IMR-90 (cell line): Measurements from ENCODE around the gene ADARB2. TPM values are rescaled to one million over a fixed set of nuclear protein-coding genes. Genes with fewer than 3 reads are reported as not detected.

Experiments
- ATAC-seq: fragments of 200-7000 bp; cut with Tn5 transposase; 2 replicates; pipeline ENCODE4 v1.9.1; 2020; ENCODE audit warnings: low read depth, mild to moderate bottlenecking, moderate library complexity
- BruUV-seq: library from RNA; stranded (reverse); fragments of 400-500 nt; replicated peaks from 2 replicates; lab custom pipeline; 2021; lab: Mats Ljungman, UMichigan
- CTCF ChIA-PET: fragments of 300-600 bp; formaldehyde crosslinking; extraction: SDS; loops from one replicate; lab custom pipeline; 2021; ENCODE audit warnings: antibody characterized with exemption; lab: Yijun Ruan, JAX
- POLR2A ChIA-PET: fragments of 300-600 bp; sonication (Branson Sonifier 250); formaldehyde crosslinking; loops from one replicate; lab custom pipeline; 2022; ENCODE audit warnings: antibody characterized with exemption; ENCODE audit not compliant: unreplicated experiment; lab: Charles Lee
- DNase-seq: peaks from one replicate; pipeline ENCODE4 v3.0.0; 2013
- H2AFZ ChIP-seq: replicated peaks from 2 replicates; pipeline ENCODE3; 2013; ENCODE audit warnings: low read length, mild to moderate bottlenecking; ENCODE audit not compliant: poor library complexity
- H2AK5ac ChIP-seq: 2 replicates; pipeline ENCODE4 v1.6.1; 2013; ENCODE audit warnings: low read depth, low read length, inconsistent platforms
- H2AK9ac ChIP-seq: replicated peaks from 2 replicates; pipeline ENCODE3; 2013; ENCODE audit warnings: mild to moderate bottlenecking, low read depth, low read length, moderate library complexity; ENCODE audit not compliant: poor library complexity
- H2BK120ac ChIP-seq: 2 replicates; pipeline ENCODE4 v1.6.1; 2013; ENCODE audit warnings: low read depth, low read length, inconsistent platforms
- H2BK15ac ChIP-seq: 3 replicates; pipeline ENCODE4 v1.6.1; 2013; ENCODE audit warnings: low read depth, low read length, inconsistent platforms
- H2BK20ac ChIP-seq: 2 replicates; pipeline ENCODE4 v1.6.1; 2013; ENCODE audit warnings: low read depth, mild to moderate bottlenecking, inconsistent platforms, low read length, moderate library complexity
- H2BK5ac ChIP-seq: 2 replicates; pipeline ENCODE4 v1.6.1; 2013; ENCODE audit warnings: mild to moderate bottlenecking, low read depth, low read length, inconsistent platforms; ENCODE audit not compliant: poor library complexity, severe bottlenecking
- H3K14ac ChIP-seq: replicated peaks from 2 replicates; pipeline ENCODE4 v1.6.1; 2013; ENCODE audit warnings: low read depth, low read length, inconsistent platforms
- H3K18ac ChIP-seq: 2 replicates; pipeline ENCODE4 v1.6.1; 2013; ENCODE audit warnings: low read depth, low read length, control low read depth
- H3K23ac ChIP-seq: 2 replicates; pipeline ENCODE4 v1.6.1; 2013; ENCODE audit warnings: low read depth, low read length, inconsistent platforms
- H3K27ac ChIP-seq: 2 replicates; pipeline ENCODE4 v1.5.1; 2013; ENCODE audit warnings: mild to moderate bottlenecking, control low read depth, low read length; ENCODE audit not compliant: insufficient read depth
- H3K27me3 ChIP-seq: 2 replicates; pipeline ENCODE4 v1.6.1; 2013; ENCODE audit warnings: low read length; ENCODE audit not compliant: control insufficient read depth, insufficient read depth
- H3K36me3 ChIP-seq: 2 replicates; pipeline ENCODE4 v1.6.1; 2013; ENCODE audit warnings: low read length, mixed read lengths; ENCODE audit not compliant: control insufficient read depth, insufficient read depth
- H3K4ac ChIP-seq: 2 replicates; pipeline ENCODE4 v1.6.1; 2013; ENCODE audit warnings: low read depth, low read length, inconsistent platforms
- H3K4me1 ChIP-seq: 2 replicates; pipeline ENCODE4 v1.6.1; 2013; ENCODE audit warnings: low read length, mixed read lengths; ENCODE audit not compliant: control insufficient read depth, insufficient read depth
- H3K4me2 ChIP-seq: 2 replicates; pipeline ENCODE4 v1.6.1; 2013; ENCODE audit warnings: low read depth, mild to moderate bottlenecking, control low read depth, low read length, moderate library complexity
- H3K4me3 ChIP-seq: 2 replicates; pipeline ENCODE4 v1.5.1; 2013; ENCODE audit warnings: low read depth, mild to moderate bottlenecking, control low read depth, low read length, moderate library complexity; ENCODE audit not compliant: insufficient read depth
- H3K56ac ChIP-seq: 2 replicates; pipeline ENCODE4 v1.6.1; 2013; ENCODE audit warnings: low read length, inconsistent platforms; ENCODE audit not compliant: insufficient read depth; ENCODE audit errors: extremely low read depth
- H3K79me1 ChIP-seq, 2 experiments: 2 replicates each; pipeline ENCODE4 v1.6.1; 2013; ENCODE audit warnings: low read length in 2 of 2, inconsistent platforms in 1 of 2, low read depth in 1 of 2
- H3K9ac ChIP-seq: 2 replicates; pipeline ENCODE4 v1.6.1; 2013; ENCODE audit warnings: low read depth, low read length, control low read depth
- H3K9me1 ChIP-seq: 2 replicates; pipeline ENCODE4 v1.6.1; 2013; ENCODE audit warnings: low read length, inconsistent platforms; ENCODE audit not compliant: insufficient read depth
- H3K9me3 ChIP-seq: 2 replicates; pipeline ENCODE4 v1.6.1; 2013; ENCODE audit warnings: low read length; ENCODE audit not compliant: control insufficient read depth, insufficient read depth
- H4K20me1 ChIP-seq: 2 replicates; pipeline ENCODE4 v1.6.1; 2013; ENCODE audit warnings: low read length, inconsistent platforms; ENCODE audit not compliant: insufficient read depth
- H4K5ac ChIP-seq: 2 replicates; pipeline ENCODE4 v1.6.1; 2013; ENCODE audit warnings: mild to moderate bottlenecking, low read depth, low read length, control low read depth
- H4K8ac ChIP-seq, 2 experiments: 2 replicates each; pipeline ENCODE4 v1.6.1; 2013; ENCODE audit warnings: low read depth in 2 of 2, low read length in 2 of 2, control low read depth in 1 of 2, inconsistent platforms in 1 of 2
- H4K91ac ChIP-seq: 2 replicates; pipeline ENCODE4 v1.6.1; 2013; ENCODE audit warnings: low read depth, low read length, inconsistent platforms; ENCODE audit not compliant: insufficient read depth
- CHD1 ChIP-seq: IDR thresholded peaks from 2 replicates; pipeline ENCODE4 v1.6.1; 2012; ENCODE audit warnings: low read depth, low read length, improper control_type of control experiment
- FOS ChIP-seq: fragments of 150-350 bp; IDR thresholded peaks from 2 replicates; pipeline ENCODE4 v1.6.1; 2016; ENCODE audit warnings: low read depth, low read length
- MAZ ChIP-seq: IDR thresholded peaks from 2 replicates; pipeline ENCODE4 v1.6.1; 2012; ENCODE audit warnings: low read depth, mild to moderate bottlenecking, low read length, improper control_type of control experiment, moderate library complexity, borderline replicate concordance
- RAD21 ChIP-seq: IDR thresholded peaks from 2 replicates; pipeline ENCODE4 v1.6.1; 2012; ENCODE audit warnings: low read length, improper control_type of control experiment
- RFX5 ChIP-seq: IDR thresholded peaks from 2 replicates; pipeline ENCODE4 v1.8.0; 2012; ENCODE audit warnings: low read depth, mild to moderate bottlenecking, low read length, moderate library complexity
- WGBS, 2 experiments: methylation state at CpG; one replicate each; pipeline versions ENCODE4 v1.1.5 to v1.1.7; 2013; ENCODE audit warnings: missing lambda C conversion rate in 2 of 2; ENCODE audit not compliant: insufficient read length in 1 of 2; ENCODE audit errors: extremely low coverage in 2 of 2; 5-methylcytosine and 5-hydroxymethylcytosine counted together
- dilution Hi-C: fragments of 300-500 bp; cut with HindIII; formaldehyde crosslinking; loops from one replicate; pipeline ENCODE4 v1.14.3; 2018; ENCODE audit warnings: low sequenced_read_pairs; ENCODE audit not compliant: unreplicated experiment
- in situ Hi-C: fragments of 300-500 bp; cut with MboI; formaldehyde crosslinking; loops from 3 replicates; pipeline ENCODE4 v1.14.3; 2019; ENCODE audit warnings: low sequenced_read_pairs, inconsistent platforms, mixed read lengths
- intact Hi-C: fragments of 100-400 bp; cut with micrococcal nuclease; formaldehyde crosslinking; loops from 2 replicates; pipeline ENCODE4 v1.10.0; 2022
- polyA plus RNA-seq, 3 experiments: library from polyadenylated mRNA; depleted of rRNA; stranded (reverse); fragments of >200 nt; gene quantifications; 2 replicates each; pipeline ENCODE4 v1.2.3, GENCODE V29; 2012; ENCODE audit warnings: low replicate concordance in 1 of 3
- total RNA-seq: library from RNA; depleted of rRNA; stranded (reverse); fragments of >200 nt; gene quantifications from 2 replicates; pipeline ENCODE4 v1.2.3, GENCODE V29; 2012
- TF ChIP-seq, protein P1 (sequence below): fragments of 150-350 bp; IDR thresholded peaks from 2 replicates; pipeline ENCODE4 v1.6.1; 2017; ENCODE audit warnings: mild to moderate bottlenecking, antibody characterized with exemption, low read length, low read depth

ADARB2 gene
- total and polyA plus RNA-seq, 2 of the 4 experiments (the other 2 are of a cell fraction) = not detected

DNA sequence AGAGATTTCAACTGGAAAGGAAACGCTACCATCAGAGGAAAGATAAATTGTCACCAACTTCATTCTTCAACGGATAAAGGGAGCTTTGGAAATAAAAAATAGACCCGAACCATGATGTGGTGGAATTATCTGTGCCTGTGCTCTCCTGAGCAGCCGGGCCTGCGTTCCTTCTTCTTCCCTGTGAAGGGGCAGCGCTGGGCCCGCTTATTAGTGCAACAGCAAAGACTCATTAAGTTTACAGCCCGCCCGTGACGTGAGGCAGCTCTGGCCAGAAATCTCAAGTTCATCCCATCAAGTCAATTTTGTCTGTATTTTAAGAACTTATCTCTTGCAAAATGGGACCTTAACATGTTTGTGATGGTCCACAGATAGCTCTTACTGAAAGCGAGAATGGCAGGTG is 193.7 kb downstream of the ADARB2 start:
- Histone ChIP-seq H2BK20ac (no peak overlapping the region), H2AK9ac (no peak overlapping the region), H3K4me3 (no peak overlapping the region), H3K4ac (no peak overlapping the region), H3K9me1 (no peaks in the 10 kb centered on the region), H4K5ac (no peak overlapping the region), H4K20me1 (no peaks in the 10 kb centered on the region), H3K56ac (no peak overlapping the region), H2BK120ac (no peak overlapping the region), H3K4me2 (no peak overlapping the region), H3K14ac (no peak overlapping the region), H3K27ac (no peak overlapping the region), H3K27me3 (no peaks in the 10 kb centered on the region), H4K8ac (no peak overlapping the region), H3K9me3 (peaks cover 41% of the 10 kb centered on the region), H3K4me1 (no peaks in the 10 kb centered on the region), H3K79me1 (no peaks in the 10 kb centered on the region), H4K91ac (no peak overlapping the region), H3K36me3 (no peaks in the 10 kb centered on the region), H3K23ac (no peak overlapping the region), H2BK15ac (no peak overlapping the region), H2AFZ (no peak overlapping the region), H3K9ac (no peak overlapping the region), H2BK5ac (no peak overlapping the region), H3K18ac (no peak overlapping the region), H2AK5ac (no peak overlapping the region)
- 75% methylated on average over 3 of the region's 11 CpGs; no CpG with 5 or more reads in 1 of the 2 experiments for WGBS, 2 experiments
- in situ Hi-C loops (no loop called here), dilution Hi-C loops (no loop called here), intact Hi-C loops (no loop called here)
- POLR2A ChIA-PET = no interaction called here
- no peak for DNase-seq
- no peak for ATAC-seq
- TF ChIP-seq RFX5 (no peak), RAD21 (no peak), MAZ (no peak), CHD1 (no peak), FOS (no peak)
- TF ChIP-seq, protein P1, sequence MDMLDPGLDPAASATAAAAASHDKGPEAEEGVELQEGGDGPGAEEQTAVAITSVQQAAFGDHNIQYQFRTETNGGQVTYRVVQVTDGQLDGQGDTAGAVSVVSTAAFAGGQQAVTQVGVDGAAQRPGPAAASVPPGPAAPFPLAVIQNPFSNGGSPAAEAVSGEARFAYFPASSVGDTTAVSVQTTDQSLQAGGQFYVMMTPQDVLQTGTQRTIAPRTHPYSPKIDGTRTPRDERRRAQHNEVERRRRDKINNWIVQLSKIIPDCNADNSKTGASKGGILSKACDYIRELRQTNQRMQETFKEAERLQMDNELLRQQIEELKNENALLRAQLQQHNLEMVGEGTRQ = no peak
- no TSS peak for BruUV-seq
- CTCF ChIA-PET = no interaction called here
